Right kidney (tissue), 1 donor: ENCODE data around the gene COL16A1.

ENCODE experiments used
- DNase-seq: peaks from one replicate; pipeline ENCODE4 v3.0.0-alpha.2; 2016

The COL16A1 gene

GRCh38 chr1:31733389-31734219 lies 29.8 kb upstream of the COL16A1 start:
- no peak for DNase-seq

- no peak for DNase-seq
These were observed 29.0 kb upstream of the COL16A1 start for GRCh38 chr1:31732751-31733289.

DNA sequence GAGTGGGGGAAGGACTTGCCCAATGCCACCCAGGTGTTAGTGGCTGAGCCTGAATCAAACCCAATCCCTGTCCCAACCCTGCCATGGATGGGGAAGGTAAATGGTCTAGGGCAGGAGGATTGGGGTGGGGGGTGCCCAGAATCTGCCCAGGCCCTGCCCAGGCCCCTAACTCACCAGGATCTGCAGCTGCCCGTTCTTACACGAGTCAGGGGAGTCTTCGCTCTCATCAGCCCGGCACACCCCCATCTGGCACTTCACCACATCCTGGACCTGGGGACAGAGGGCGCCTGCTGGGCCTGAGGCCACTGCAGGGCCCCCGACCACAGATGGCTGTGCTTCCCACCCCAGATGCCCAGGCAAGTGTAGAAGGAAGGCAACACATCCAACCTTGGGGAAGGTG lies 28.5 kb upstream of the COL16A1 start:
- no peak for DNase-seq

GRCh38 chr1:31731049-31731565 lies 27.3 kb upstream of the COL16A1 start:
- DNase-seq, result no peak

DNA sequence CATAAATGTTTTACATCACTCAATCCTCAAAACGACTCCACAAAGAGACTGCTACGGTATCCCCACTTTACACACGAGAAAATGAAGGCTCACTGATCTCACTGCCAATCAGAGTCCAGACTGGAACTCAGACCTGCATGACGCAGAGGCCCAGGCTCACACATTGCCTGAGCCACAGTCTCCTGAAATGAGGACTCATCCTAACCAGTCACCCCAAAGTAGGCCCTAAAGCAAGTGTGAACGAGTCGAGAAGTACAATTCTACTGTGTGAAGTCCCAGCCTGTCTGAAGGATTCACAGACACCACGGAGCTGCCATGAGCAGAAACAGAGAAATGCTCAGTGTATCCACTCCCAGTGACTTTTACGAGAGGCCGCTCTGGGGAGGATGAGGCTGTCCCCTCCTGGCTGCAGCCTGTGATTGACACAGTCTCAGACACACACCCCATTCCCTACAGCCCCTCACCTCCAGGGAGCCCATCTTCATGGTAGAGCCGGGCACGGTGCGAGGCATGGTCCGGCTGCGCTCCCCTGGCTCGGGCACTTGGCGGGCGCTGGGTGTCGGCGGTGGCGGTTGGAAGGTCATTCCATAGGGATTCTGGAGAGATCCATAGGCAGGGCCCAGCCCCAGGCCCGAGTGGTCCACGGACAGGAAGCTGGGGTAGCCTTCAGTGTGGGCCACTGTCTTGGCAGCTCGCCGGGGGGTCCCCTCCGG lies 26.7 kb upstream of the COL16A1 start:
- no peak for DNase-seq

GRCh38 chr1:31727849-31728248 lies 24.0 kb upstream of the COL16A1 start:
- no peak for DNase-seq

DNA sequence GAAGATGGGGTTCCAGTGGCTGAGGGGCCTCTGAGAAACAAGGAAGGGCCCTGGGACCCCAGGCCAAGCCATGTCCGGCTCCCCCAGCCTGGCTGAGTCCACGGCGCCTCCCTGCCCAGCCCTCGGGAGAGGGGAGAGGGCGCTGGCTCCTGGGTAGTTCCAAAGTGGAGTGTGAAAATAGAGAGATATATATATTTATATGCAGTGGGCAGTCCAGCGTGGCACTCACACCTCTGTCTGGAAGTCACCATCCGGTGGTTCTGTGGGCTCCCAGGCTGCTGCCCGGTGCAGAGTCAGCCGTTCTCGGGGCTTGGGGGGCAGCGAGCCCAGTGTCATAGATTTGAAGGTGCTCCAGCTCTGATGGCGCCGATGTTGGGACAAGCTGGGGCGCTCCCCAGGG lies 23.4 kb upstream of the COL16A1 start:
- DNase-seq, result no peak

DNA sequence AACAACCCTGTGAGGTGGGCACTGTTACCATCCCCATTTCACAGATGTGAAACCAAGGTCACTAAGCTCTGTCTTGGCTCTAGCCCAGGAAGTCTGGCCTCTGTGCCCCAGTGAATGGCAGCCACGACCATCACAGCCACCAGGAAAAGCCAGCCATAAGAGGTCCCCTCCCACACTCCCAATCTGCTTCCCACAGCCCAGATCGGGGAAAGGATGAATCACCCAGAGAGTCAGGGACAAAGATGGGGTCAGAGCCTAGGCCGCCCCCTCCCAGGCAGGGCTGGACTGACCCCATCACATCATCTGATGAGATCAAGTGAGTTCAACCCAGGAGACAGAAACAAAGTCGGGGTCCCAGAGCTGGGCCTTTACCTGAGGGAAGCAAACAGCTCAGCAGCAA lies 22.9 kb upstream of the COL16A1 start:
- no peak for DNase-seq

DNA sequence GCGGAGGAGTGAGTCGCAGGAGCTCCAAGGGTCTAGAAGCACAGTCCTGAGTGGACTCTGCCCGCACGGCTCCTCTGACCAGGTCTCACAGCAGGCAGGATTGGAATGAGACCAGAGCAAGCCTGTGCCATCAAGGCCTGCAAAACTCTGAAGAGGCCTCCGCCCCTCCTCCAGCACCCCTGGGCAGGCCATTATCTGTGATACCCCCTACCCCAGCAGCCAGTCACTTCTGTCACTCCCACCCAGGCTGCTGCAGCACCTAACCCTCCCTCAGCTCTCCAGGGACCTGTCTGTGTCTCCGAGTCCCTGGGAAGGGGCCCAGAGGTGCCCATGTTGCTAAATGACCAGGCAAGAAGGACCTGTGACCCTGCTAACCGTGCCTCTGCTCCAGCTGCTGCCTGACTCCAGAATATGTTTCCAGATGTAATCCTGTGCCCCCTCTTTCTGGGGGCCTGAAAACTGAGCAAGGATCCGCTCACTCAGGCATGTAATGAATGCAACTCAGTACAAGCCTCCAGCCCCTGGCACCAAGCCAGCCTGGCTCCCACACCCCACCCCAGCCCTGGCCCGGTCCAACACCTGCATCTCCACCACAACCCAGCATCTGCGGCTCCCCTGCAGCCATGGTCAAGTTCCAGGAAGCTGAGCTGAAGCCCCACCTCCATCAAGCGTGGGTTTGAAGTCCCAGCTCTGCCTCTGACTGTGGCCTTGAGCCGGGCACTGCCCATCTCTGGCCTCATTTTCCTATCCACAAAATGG lies 22.1 kb upstream of the COL16A1 start:
- DNase-seq, result no peak

DNA sequence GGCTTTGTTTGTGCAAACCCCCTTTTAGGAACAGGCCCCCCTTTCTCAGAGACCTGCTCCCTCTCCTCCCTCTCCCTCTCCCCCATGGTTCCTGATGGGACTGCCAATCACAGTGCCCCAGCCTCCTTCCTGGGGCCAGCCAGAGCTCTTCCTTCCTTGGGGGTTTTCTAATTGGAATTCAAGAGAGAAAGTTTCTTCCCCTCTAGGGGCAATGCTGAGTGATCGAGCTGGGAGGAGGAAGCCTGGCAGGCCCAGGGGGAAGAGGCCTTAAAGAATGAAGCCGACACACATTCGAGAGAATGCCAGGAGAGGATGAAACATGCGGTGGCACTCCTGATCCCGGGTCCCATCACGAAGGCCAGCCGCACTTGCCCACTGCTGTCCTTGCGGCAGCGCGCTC lies 21.3 kb upstream of the COL16A1 start:
- DNase-seq, result no peak

DNA sequence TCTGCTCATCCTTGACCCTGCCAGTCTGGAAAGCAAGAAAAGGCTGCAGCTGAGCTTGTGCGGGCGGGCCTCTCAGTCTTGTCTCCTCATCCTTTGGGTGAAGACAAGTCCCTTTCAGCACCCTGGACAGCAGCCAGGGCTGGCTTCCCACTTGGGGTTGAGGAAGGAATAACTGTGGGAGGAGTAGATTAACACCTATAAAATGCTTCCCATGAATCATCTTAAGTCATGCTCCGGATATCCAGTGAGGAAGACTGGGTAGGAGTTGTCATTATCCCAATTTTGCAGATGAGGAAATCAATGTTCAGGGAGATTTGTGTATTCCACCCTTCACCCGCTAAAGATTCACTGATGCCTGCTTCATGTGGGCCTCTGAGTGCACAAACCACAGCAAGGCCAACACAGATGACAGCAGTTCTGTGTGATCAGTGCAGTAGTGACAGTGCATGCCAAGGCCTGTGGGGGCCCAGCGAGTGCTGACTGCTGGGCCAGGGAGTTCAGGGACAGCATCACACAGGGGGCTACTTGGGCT lies 20.1 kb upstream of the COL16A1 start:
- DNase-seq, result no peak

- DNase-seq, result no peak
These were observed 14.6 kb upstream of the COL16A1 start for GRCh38 chr1:31718327-31718897.

DNA sequence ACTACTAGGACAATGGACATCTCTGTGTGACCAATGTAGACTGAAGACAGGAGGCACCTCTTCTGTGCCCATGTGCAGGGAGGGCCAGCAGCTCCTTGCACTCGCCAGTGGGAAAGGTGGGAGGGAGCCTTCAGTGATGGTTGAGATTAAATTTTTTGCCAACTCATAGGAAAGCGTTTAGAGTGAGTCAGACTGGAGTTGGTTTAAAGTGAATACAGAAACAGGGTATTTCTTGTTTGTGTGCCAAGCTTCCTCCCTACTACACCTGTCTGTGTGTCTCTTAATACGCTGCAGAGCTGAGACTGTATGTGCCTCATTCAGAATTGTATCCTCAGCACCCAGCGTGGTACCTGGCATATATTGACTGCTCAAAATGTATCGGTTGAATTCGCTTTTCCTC lies 13.5 kb upstream of the COL16A1 start:
- no peak for DNase-seq

- no peak for DNase-seq
These were observed 12.0 kb upstream of the COL16A1 start for GRCh38 chr1:31715873-31716220.

GRCh38 chr1:31715087-31715872 lies 11.5 kb upstream of the COL16A1 start:
- DNase-seq, result peak; percentile 95

DNA sequence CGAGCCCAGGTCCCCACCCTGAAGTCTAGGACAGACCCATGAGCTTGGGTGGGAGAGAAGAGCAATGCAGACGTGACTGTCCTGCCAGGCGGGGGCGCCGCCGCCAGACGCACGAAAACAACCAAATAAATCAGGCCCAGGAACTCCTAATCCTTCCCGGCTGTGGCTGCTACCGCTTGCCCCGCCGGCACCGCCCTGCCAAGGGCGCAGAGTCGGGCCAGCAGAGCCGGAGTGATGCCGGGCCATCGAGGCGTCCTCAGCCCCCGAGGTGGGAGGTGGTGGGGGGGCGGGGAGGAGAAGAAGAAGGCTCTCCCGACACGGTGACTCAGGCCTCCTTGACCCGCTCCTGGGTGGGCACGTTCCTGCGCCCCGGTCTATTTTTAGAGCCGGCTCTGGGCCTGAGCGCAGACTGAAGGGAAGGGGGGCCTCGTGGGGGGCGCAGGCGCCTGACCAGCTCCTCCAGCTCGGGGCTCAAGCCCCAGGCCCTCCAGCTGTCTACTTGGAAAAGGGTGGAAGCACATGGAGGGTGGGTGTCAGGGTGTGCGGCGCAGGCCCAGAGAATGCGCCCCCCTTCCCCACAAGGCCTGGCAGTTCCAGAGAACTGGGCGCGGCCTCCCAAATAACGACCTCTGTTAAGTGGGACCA lies 10.7 kb upstream of the COL16A1 start:
- peak; percentile 80 for DNase-seq

GRCh38 chr1:31712630-31713029 lies 8.8 kb upstream of the COL16A1 start:
- DNase-seq, result peak; percentile 45

GRCh38 chr1:31712068-31712467 lies 8.3 kb upstream of the COL16A1 start:
- no peak for DNase-seq

DNA sequence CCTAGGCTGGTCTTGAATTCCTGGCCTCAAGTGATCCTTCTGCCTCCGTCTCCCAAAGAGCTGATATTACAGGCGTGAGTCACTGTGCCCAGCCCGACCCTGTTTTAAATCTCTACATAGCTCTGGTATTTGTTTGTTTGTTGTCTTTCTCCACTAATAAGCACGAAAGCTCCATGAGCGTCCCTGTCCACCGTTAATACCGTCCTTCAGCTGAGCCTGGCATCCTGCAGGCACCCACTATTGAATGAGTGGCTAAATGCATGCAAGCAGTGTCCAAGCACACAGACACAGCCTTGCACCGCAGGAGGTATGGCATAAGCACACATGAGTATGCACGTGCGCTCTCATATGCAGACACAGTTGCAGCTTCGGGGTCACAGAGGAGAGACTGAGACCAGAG lies 4.5 kb upstream of the COL16A1 start:
- no peak for DNase-seq

- DNase-seq, result no peak
These were observed 3.9 kb upstream of the COL16A1 start for GRCh38 chr1:31707711-31708110.
